ENCODE data around the gene ZMIZ1. TPM values are rescaled to one million over a fixed set of nuclear protein-coding genes. Genes with fewer than 3 reads are reported as not detected.

Gene ZMIZ1
- total RNA-seq, 4 donors from 2014 or later: 18.7 to 188 (median 36.7) TPM

GRCh38 chr10:79206300-79207095 is 137.7 kb downstream of the ZMIZ1 start:
- peak; percentile 69 to 80 for DNase-seq
- Histone ChIP-seq H3K36me3 (no peaks in the 10 kb centered on the region), H3K27ac (peak overlapping the region; percentile 12 to 46), H3K4me3 (no peak overlapping the region), H3K27me3 (no peaks in the 10 kb centered on the region), H3K4me1 (peaks cover 0 to 9% of the 10 kb centered on the region in 2 donors), H3K9me3 (no peaks in the 10 kb centered on the region)
- intact Hi-C loops (cut with DNase I; ENCODE audit: low total_unique reads): no loop called here
- TF ChIP-seq CTCF (IDR thresholded peaks at IDR 0.05) (no peak), POLR2A (IDR thresholded peaks at IDR 0.05) (no peak)

GRCh38 chr10:79207096-79207357 is 138.3 kb downstream of the ZMIZ1 start:
- no peak for TF ChIP-seq CTCF (IDR thresholded peaks at IDR 0.05)
- no peak for TF ChIP-seq POLR2A (IDR thresholded peaks at IDR 0.05)
- intact Hi-C loops (cut with DNase I; ENCODE audit: low total_unique reads): no loop called here
- Histone ChIP-seq H3K9me3 (no peaks in the 10 kb centered on the region), H3K27me3 (no peaks in the 10 kb centered on the region), H3K36me3 (no peaks in the 10 kb centered on the region), H3K4me1 (peaks cover 0 to 9% of the 10 kb centered on the region in 2 donors), H3K27ac (peak overlapping the region; percentile 12 to 46), H3K4me3 (no peak overlapping the region)
- no peak for DNase-seq

GRCh38 chr10:79207726-79208125 is 139.0 kb downstream of the ZMIZ1 start:
- DNase-seq: no peak
- no peaks in the 10 kb centered on the region for H3K27me3 ChIP-seq
- H3K9me3 ChIP-seq: no peaks in the 10 kb centered on the region
- H3K4me3 ChIP-seq: no peak overlapping the region
- H3K36me3 ChIP-seq: no peaks in the 10 kb centered on the region
- H3K4me1 ChIP-seq: peaks cover 0 to 9% of the 10 kb centered on the region in 2 donors
- TF ChIP-seq POLR2A (IDR thresholded peaks at IDR 0.05) (no peak), CTCF (IDR thresholded peaks at IDR 0.05) (no peak)
- H3K27ac ChIP-seq: no peak overlapping the region
- intact Hi-C loops (cut with DNase I; ENCODE audit: low total_unique reads): no loop called here

- Histone ChIP-seq H3K9me3 (no peaks in the 10 kb centered on the region), H3K27ac (no peak overlapping the region), H3K4me3 (no peak overlapping the region), H3K27me3 (no peaks in the 10 kb centered on the region), H3K4me1 (peaks cover 0 to 2% of the 10 kb centered on the region in 2 donors), H3K36me3 (no peaks in the 10 kb centered on the region)
- TF ChIP-seq POLR2A (IDR thresholded peaks at IDR 0.05) (no peak), CTCF (IDR thresholded peaks at IDR 0.05) (no peak)
- no peak for DNase-seq
- intact Hi-C loops (cut with DNase I; ENCODE audit: low total_unique reads): no loop called here
Measured at GRCh38 chr10:79208251-79208983, 139.7 kb downstream of the ZMIZ1 start.

GRCh38 chr10:79209340-79209739 is 140.6 kb downstream of the ZMIZ1 start:
- H3K36me3 ChIP-seq: no peaks in the 10 kb centered on the region

More at GRCh38 chr10:79209340-79209739, 140.6 kb downstream of the ZMIZ1 start:
- TF ChIP-seq POLR2A (IDR thresholded peaks at IDR 0.05) (no peak), CTCF (IDR thresholded peaks at IDR 0.05) (no peak)
- no peak for DNase-seq
- Histone ChIP-seq H3K4me1 (no peaks in the 10 kb centered on the region), H3K27ac (peak overlapping the region in 1 of 2 donors; percentile 7), H3K4me3 (no peak overlapping the region), H3K27me3 (no peaks in the 10 kb centered on the region), H3K9me3 (no peaks in the 10 kb centered on the region)
- intact Hi-C loops (cut with DNase I; ENCODE audit: low total_unique reads): no loop called here
